DMS114 treated with DMSO at 0.1 percent for 48 hours (cell line): ENCODE data around the gene KCNJ13.
"Not testable (repeated sequence)": the region's sequence is repeated elsewhere in the genome, so short reads cannot be mapped to it uniquely, and the experiment has no call there.

Experiments
- DNase-seq: peaks from one replicate; lab custom pipeline; 2025; ENCODE audit not compliant: unreplicated experiment; lab: John Stamatoyannopoulos, UW

KCNJ13 gene

DNA sequence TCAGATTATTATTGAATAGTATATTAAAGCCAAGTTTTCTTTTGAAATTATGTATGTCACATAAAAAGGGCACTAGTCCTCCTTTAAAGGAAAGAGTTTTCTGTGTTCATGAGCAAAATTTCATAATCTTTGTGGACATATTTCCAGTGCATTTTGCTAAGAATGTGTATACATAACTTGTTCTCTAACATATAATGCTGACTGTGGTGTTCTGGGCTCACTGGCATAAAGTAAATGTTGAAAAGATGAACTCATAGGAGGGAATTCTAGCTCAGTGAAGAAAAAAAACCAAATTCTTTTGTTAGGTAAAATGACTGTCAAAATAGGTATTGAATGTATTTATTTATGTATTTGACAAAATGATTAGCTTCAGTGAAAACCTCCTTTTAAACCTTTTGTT lies 6.2 kb downstream of the KCNJ13 start:
- DNase-seq, result no peak

DNA sequence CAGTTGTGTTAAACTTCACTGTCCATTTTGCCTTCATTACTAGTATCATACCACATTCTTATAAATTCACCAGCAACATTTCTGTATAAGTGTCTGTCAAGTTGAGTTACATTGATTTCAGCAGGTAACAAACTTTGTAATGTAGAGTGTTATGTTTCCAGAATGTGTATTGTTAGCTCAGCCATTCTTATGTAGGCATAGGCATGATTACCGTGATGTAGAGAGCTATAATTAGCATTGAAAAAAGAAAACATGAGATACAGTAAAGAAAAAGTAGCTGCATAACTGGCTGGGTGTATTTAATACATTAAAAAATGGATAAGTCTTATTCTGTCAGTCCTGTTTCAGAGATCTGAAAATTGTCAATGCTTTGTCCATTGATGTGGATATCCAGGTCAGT lies 8.5 kb downstream of the KCNJ13 start:
- no peak for DNase-seq

DNA sequence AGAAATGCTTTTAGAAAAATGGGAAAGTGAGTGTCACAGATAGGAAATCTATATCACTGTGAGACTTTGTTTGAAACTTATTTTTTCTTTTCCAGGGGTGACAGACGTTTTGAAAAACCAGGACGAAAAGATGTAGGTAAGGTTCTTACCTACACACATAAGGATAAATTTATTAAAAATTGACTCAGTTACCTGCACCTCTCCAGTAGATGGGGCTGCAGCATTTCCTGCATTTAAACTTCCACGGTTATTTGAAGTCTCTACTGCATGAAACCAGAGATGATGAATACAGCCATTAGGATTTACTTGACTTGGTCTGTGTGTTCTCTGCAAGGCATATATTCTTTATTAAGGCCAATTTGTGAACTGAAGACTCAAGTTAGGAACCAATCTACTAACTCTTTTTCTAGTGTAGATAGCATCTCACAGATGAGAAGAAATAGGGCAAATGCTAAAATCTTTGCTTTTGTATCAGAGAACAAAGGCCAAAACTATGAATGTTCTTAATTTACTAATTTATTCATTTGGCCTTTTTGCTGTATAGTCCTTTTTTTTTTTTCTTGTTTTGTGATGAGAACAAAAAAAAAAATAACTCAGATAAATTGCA lies 15.0 kb downstream of the KCNJ13 start:
- no peak for DNase-seq

DNA sequence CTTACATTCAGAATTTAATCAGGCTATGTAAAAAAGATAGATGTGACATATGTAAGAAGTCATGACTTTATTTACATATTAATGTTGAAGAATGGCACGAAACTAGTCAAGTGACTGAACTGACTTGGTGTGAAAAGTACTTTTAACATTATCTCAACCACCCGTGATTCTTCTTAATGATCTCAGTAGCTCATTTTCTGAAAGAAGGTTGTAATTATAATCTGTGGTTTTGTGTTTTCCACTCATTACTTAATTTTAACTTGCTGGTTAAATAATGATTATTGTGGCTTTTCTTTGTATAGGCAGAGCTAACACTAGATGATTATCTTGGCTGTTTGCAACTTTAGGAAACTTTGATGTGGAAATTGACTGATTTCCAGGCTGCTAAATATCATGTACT lies 18.5 kb downstream of the KCNJ13 start:
- no peak for DNase-seq

DNA sequence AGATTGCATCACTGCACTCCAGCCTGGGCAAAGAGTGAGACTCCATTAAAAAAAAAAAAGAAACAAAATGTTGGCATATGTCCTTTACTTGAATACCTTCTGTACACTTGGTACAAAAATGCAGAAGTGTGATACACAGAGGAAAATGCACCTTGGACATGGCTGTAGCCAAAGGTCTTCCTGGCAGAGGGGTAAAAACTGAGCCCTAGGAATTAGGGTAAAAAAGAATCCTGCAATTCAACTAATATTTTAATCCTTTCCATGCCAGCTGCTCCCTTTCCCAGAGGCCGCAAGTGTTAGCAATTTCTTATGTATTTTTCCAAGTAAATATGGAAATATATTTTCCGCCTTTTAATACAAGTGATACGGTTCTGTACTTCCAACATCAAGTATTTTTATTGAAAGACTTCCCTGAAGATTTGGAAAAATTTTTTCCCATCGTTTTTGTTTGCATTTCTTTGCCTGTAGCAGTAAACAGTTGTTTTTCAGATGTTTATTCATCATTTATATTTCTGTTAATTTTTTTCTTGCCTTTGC lies 26.2 kb downstream of the KCNJ13 start:
- DNase-seq, result no peak

DNA sequence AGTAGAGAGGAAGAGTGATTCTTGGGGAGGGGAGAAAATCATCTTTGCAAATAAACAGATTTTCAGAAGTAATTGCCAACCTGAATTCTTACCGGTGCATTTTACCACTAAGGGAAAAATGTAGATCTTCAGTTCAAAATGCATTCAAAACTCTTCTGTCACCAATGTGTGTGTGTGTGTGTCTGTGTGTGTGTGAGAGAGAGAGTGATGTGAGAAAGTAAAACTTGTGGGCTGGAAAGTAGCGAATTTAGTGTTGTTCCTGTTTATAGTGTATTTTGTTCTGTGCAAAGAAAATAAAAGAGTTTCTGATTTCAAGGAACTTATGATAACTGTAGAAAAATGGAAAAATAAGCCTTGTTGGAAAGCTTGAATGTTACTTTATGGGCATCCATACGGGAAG lies 27.0 kb downstream of the KCNJ13 start:
- DNase-seq, result no peak

DNA sequence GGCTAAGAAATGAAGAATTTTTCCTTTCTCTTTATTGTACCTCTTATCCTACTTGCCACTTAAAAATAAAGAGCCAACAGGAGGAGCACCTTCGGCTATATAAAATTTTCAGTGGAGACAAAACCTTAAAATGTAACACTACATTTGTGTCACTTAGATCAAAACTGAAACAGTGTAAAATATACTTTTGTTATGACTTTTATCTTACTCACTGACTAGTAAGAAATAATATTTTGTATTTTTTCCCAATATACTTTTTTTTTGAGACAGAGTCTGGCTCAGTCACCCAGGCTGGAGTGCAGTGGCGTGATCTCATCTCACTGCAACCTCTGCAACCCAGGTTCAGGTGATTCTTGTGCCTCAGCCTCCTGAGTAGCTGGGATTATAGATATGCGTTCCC lies 28.3 kb downstream of the KCNJ13 start:
- no peak for DNase-seq

DNA sequence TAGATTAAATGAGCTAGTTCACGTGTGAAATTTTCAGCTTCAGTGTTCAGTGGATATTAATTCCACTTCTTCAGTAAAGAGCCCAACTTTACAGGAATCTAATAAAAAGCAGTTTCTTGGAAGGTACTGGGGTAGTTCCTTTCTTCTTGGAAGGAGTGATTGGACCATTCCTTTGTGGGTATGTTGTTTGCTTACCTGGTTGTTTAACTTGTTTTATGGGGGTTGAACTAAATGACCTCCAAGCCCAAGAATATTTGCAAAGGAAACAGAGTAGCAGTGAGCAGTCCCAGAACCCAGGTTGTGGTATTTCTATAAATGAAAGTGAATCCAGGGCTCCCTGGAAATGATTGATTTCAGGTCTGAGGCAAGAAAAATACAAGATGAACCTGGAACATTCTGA lies 31.4 kb downstream of the KCNJ13 start:
- no peak for DNase-seq

DNA sequence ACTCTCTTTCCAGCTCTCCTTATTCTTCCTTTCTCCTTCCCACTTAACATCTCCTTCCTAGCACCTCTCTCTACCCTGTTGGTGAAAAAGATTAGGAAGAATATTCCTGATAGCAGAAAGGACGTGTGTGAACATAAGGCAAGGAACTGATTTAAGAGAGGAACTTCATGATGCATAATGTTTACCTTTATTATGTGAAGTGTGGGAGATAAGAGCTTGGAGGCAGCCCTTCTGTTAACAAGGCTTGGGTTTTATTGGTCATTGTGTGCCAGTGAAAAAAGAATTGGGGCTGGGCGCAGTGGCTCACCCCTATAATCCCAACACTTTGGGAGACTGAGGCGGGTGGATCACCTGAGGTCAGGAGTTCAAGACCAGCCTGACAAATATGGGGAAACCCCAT lies 34.4 kb downstream of the KCNJ13 start:
- DNase-seq, result no peak

DNA sequence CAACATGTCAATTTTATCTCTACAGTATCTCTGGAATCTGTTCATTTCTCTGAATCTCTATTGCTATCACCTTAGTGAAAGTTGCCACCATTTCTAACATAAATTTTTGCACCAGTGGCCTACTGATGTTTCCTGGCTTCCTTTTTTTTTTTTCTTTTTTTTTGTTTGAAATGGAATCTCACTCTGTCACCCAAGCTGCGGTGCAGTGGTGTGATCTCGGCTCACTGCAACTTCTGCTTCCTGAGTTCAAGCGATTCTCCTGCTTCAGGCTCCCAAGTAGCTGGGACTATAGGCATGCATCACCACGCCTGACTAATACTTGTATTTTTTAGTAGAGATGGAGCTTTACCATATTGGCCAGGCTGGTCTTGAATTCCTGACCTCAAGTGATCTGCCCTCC lies 35.1 kb downstream of the KCNJ13 start:
- DNase-seq, result no peak

DNA sequence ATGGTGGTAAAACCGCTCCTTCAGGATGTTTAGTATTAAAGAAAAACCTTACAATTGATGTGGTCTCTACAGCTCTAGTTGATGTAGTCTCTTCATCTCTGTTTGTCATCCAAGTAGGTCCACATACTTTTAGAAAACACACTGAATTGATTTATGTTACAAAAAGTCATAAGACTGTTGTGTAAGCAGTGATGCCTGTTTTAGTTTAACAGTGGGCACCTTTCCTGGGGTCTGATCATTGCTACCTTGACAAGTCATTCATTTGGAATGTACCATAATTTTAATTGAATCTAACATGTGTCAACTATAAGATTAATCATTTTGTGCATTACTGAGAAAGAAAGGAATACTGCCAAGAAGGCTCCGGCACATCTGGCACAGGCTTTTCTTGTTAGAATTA lies 44.9 kb downstream of the KCNJ13 start:
- no peak for DNase-seq

DNA sequence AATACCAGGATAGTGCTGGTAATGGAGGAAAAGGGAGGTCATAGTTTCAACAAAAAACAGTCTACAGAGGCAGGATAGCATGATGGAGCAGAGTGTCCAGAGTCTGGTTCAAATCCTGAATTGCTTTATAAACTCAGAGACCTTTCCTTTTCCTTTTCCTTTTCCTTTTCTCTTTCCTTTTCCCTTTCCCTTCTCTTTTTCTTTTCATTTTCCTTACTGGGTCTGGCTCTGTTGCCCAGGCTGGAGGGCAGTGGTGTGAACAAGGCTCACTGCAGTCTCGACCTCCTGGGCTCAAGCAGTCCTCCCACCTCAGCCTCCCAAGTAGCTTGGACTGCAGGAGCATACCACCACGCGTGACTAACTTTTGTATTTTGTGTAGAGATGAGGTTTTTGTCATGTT lies 47.6 kb downstream of the KCNJ13 start:
- DNase-seq, result no peak

DNA sequence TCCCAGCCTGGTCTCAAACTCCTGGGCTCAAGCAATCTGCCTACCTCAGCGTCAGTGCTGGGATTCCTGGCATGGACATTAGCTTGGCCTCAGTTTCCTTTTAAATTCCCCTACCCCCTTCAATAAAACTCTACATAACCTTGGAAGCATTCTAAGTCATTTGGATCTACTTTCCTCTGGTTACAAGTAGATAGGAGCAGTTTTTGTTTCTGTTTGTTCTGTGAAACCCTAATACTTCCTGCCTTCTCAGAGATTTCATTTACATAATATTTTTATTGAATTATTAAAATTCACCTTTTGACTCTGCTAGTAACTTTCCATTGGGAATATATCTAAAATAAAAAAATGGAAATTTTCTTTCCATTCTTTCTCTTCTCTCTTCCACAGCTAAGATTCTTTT lies 53.3 kb downstream of the KCNJ13 start:
- DNase-seq, result no peak

DNA sequence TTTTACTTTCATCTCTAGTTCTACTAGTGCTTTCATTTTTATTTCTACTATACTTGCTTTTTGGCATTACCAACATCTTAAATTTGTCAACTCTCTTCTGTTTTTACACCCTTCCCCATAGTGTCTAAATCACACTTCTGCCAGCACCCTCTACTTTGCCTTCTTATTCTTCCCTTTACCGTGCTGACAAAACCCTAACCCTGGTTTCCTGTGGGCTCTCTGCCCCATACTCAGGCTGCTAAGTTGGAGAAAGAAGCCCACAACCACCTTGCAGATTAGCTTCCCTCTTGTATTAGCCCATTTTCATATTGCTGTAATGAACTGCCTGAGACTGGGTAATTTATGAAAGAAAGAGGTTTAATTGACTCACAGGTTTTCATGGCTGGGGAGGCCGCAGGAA lies 54.5 kb downstream of the KCNJ13 start:
- DNase-seq, result no peak

DNA sequence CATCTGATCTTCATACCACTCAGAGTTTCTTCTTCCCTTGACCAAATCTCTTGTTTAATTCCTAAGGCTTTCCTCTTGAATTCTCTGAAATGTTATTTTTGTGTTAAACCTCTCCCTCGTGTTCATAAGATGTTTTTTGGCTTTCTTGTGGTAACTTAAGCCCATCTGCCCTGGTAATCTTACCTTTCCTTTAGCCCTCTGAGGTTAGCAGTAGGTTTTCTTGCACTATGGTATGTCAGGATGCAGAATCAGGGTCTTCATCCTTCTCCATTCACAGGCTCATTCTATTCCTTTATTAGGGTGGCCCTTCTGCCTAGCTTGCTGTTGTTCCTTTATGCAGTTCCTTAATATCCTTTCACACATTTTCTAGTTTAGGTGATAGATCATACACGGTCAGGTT lies 55.1 kb downstream of the KCNJ13 start:
- no peak for DNase-seq

DNA sequence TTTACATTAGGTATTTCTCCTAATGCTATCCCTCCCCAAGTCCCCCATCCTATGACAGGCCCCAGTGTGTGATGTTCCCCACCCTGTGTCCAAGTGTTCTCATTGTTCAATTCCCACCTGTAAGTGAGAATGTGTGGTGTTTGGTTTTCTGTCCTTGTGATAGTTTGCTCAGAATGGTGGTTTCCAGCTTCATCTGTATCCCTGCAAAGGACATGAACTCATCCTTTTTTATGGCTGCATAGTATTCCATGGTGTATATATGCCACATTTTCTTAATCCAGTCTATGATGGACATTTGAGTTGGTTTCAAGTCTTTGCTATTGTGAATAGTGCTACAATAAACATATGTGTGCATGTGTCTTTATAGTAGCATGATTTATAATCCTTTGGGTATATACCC lies 56.3 kb downstream of the KCNJ13 start:
- DNase-seq, result not testable (repeated sequence)
